Adrenal gland (tissue), 12 donors: ENCODE measurements around the gene CXCL12. TPM values are rescaled to one million over a fixed set of nuclear protein-coding genes. Genes with fewer than 3 reads are reported as not detected.

ENCODE experiments used
- DNase-seq, 7 donors: peaks; one replicate each; pipeline ENCODE4 v3.0.0-alpha.2; 2019 to 2020
- H3K27ac ChIP-seq, 5 donors: fragments of 200-600 bp; sonication (generic) in 4 of 5; 1 replicate in 3 of 5; 2 replicates in 2 of 5; pipeline versions ENCODE4 v1.5.1 to v1.8.0; 2016 to 2020; ENCODE audit warnings: mild to moderate bottlenecking in 1 of 5
- H3K27me3 ChIP-seq: fragments of 200-600 bp; 2 replicates; pipeline ENCODE4 v1.8.0; 2021
- H3K36me3 ChIP-seq, 2 donors: fragments of 200-600 bp; replicated peaks in 1 of 2; 1 replicate in 1 of 2; 2 replicates in 1 of 2; pipeline versions ENCODE4 v1.5.1 to v1.8.0; 2018 to 2022
- H3K4me1 ChIP-seq, 2 donors: fragments of 200-600 bp; replicated peaks in 1 of 2; 1 replicate in 1 of 2; 2 replicates in 1 of 2; pipeline versions ENCODE4 v1.5.1 to v1.8.0; 2018 to 2021
- H3K4me3 ChIP-seq, 4 donors: fragments of 200-600 bp; sonication (generic) in 3 of 4; one replicate each; pipeline ENCODE4 v1.5.1; 2016 to 2018
- H3K9me3 ChIP-seq, 3 donors: fragments of 200-600 bp; sonication (generic) in 1 of 3; replicated peaks in 1 of 3; 1 replicate in 2 of 3; 2 replicates in 1 of 3; pipeline versions ENCODE4 v1.5.1 to v1.8.0; 2016 to 2021
- POLR2A ChIP-seq, 2 donors: fragments of 450-650 bp; IDR thresholded peaks; one replicate each; pipeline ENCODE4 v1.6.1; 2017; ENCODE audit warnings: antibody characterized with exemption in 2 of 2, mild to moderate bottlenecking in 2 of 2, moderate library complexity in 1 of 2
- WGBS, 4 donors: extraction: QIAGEN DNeasy Blood & Tissue Kit in 2 of 4; methylation state at CpG; one replicate each; pipeline versions ENCODE4 v1.1.5 to v1.1.7; 2013 to 2017; 5-methylcytosine and 5-hydroxymethylcytosine counted together
- intact Hi-C, 2 donors: fragments of 100-400 bp; cut with DNase I; formaldehyde crosslinking; loops; one replicate each; pipeline versions ENCODE4 v1.14.1 to v1.15.0; 2022 to 2023
- polyA plus RNA-seq, 3 donors: library from polyadenylated mRNA; stranded (reverse); fragments of 200-250 nt in 2 of 3; fragments of 350-450 nt in 1 of 3; fragmentation: Illumina TruSeq in 1 of 3; extraction: RNeasy Lipid Tissue Mini Kit (QIAGEN cat#74804) in 1 of 3; gene quantifications; one replicate each; pipeline ENCODE4 v1.2.3, GENCODE V29; 2013 to 2014
- total RNA-seq, 9 donors: library from RNA; depleted of rRNA in 4 of 9; stranded (reverse); fragments of >200 nt in 4 of 9; fragments of 120-200 nt in 1 of 9; fragmentation: NEBNext Ultra II Directional in 1 of 9; extraction: Animal tissue kit (Norgen Biotek cat#: 25700) in 1 of 9; gene quantifications; one replicate each; pipeline versions ENCODE4 v1.1.0 to v1.2.4, GENCODE V29; 2013 to 2023
- TF ChIP-seq, protein P1 (sequence below), 6 experiments: fragments of 450-650 bp in 4 of 6; fragments of 200-600 bp in 2 of 6; sonication (generic) in 1 of 6; IDR thresholded peaks; 1 replicate in 5 of 6; 2 replicates in 1 of 6; pipeline versions ENCODE4 v1.5.1 to v1.8.0; 2016 to 2021; ENCODE audit warnings: antibody characterized with exemption in 6 of 6, mild to moderate bottlenecking in 2 of 6, moderate library complexity in 1 of 6
- donor health status: healthy with polysubstance abuse.
- donor health status: Bipolar disorder and iron deficiency.
- donor health status: DM: yes; HTN: yes; CAD: no.
- donor health status: DM: no; HTN: no; CAD: no.
- donor health status: DM: no; HTN: no; CAD: no.
- donor health status: DM: yes; HTN: yes; CAD: no.

Gene CXCL12
- total and polyA plus RNA-seq, 12 donors: 17.5 to 193 (median 66.1) TPM

DNA sequence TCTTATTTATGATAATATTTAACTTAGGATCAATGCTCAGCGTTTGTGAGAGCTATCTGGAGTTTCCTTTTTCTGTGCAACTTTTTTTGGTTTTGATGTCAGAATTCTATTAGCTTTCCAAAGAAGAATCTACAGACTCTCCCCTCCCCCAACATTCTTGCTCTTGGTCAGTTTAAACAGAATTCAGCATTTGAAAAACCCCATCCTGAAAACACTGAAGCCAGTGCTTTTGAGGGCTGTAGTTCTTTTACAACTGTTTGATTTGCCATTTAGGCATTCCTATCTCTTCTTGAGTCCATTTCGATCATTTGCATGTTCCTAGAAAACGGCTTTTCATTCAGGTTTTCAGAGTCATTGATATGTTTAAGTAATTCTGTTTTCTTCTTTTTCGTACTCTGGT lies 15.6 kb upstream of the CXCL12 start:
- Histone ChIP-seq H3K9me3 (no peaks in the 10 kb centered on the region), H3K27me3 (no peaks in the 10 kb centered on the region), H3K36me3 (no peaks in the 10 kb centered on the region), H3K27ac (no peak overlapping the region), H3K4me3 (no peak overlapping the region), H3K4me1 (no peaks in the 10 kb centered on the region)
- intact Hi-C loops: no loop called here
- 53 to 76% (median 63%) methylated on average over 4 of the region's 4 CpGs for WGBS, 4 donors
- no peak for DNase-seq
- TF ChIP-seq POLR2A (IDR thresholded peaks at IDR 0.05): no peak
- TF ChIP-seq, protein P1, sequence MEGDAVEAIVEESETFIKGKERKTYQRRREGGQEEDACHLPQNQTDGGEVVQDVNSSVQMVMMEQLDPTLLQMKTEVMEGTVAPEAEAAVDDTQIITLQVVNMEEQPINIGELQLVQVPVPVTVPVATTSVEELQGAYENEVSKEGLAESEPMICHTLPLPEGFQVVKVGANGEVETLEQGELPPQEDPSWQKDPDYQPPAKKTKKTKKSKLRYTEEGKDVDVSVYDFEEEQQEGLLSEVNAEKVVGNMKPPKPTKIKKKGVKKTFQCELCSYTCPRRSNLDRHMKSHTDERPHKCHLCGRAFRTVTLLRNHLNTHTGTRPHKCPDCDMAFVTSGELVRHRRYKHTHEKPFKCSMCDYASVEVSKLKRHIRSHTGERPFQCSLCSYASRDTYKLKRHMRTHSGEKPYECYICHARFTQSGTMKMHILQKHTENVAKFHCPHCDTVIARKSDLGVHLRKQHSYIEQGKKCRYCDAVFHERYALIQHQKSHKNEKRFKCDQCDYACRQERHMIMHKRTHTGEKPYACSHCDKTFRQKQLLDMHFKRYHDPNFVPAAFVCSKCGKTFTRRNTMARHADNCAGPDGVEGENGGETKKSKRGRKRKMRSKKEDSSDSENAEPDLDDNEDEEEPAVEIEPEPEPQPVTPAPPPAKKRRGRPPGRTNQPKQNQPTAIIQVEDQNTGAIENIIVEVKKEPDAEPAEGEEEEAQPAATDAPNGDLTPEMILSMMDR (IDR thresholded peaks at IDR 0.05): no peak

DNA sequence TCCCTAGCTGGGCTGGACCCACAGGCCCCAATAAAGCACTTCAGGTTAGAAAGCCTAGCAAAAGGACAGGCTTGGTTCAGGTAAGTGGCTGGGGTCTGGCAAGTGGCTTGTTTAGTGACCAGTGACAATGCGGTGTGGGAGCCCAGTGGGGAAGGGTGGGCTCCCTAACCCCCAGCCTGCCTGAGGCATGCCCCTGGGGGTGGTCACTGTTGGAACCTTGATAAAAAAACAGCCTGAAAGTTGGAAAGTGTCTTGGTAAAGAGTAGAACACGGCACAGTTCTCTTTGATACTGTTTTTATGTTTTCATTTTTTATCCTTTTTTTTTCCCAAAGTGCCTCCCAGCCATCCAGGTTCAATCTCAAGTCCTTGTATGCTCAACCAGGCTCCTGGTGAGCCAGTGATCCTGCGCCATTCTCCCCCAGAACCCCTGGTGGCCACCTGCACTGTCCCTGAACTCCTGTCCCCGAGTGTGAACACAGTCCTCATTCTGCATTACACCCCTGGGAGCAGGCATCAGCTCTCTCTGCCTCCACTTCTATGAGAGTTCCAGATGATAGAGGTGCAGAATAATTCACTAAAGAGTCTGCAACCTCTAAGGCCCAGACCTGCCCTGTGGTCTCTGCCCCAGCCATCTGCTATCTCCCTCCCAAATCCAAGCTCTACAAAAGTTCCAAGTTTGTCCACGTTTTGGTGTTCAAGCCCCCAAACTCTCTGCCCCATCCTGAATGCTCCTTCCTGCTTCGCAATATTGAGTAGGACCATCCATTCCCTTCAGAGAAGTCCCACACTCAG lies 15.0 kb upstream of the CXCL12 start:
- no peak overlapping the region for H3K4me3 ChIP-seq
- no peaks in the 10 kb centered on the region for H3K27me3 ChIP-seq
- WGBS, 4 donors: 72 to 80% (median 76%) methylated on average over 6 of the region's 6 CpGs
- TF ChIP-seq, protein P1 (IDR thresholded peaks at IDR 0.05): no peak
- TF ChIP-seq POLR2A (IDR thresholded peaks at IDR 0.05): no peak
- no peaks in the 10 kb centered on the region for H3K4me1 ChIP-seq
- peak in 2 of 7 donors; percentile 5 to 30 for DNase-seq
- H3K27ac ChIP-seq: no peak overlapping the region
- no peaks in the 10 kb centered on the region for H3K36me3 ChIP-seq
- intact Hi-C loops: no loop called here
- no peaks in the 10 kb centered on the region for H3K9me3 ChIP-seq

DNA sequence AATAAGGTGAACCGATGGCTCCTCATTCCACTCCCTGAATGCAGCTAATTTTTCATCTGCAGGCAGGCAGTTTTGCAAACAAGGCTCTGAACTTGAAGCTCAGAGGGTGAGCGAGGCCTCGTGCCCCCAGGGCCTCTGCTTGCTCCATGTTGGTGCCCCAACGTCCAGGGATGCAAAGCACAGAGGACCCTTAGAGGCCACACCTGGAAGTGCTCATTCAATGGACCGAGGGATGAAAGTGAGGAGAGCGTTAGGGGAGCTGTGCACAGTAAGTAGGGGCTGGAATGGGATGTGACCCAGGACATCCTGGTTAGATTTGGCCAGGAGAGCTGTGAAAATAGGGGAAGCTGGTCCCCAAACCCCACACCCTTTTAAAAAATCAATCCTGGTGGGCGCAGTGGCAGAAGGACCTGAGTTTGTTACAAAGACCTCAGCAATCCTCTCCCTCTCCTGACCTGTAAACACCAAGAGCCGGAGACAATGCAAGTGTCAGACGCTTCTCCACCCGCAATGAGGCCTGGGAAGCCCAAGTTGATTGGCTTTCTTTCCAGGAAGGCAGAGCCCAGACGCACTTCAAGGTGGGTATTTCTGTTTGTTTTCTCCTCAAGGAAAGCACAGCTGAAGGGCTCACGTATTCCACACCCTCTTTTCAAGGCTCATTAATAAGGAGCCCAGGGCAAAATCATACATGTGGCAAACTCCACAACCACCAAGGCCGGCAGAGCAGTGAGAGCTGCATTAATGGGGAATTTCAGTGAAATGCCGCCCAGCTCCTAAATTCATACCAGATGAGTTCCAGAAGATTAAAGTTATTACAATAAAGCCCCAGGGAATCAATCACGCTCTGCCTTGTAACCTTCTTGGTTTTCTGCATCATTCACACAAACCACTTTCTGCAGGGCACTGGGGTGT lies 14.1 kb upstream of the CXCL12 start:
- intact Hi-C loops: no loop called here
- H3K27me3 ChIP-seq: no peaks in the 10 kb centered on the region

GRCh38 chr10:44398271-44398670 lies 13.4 kb upstream of the CXCL12 start:
- Histone ChIP-seq H3K4me1 (no peaks in the 10 kb centered on the region), H3K27ac (no peak overlapping the region), H3K9me3 (no peaks in the 10 kb centered on the region), H3K36me3 (no peaks in the 10 kb centered on the region), H3K27me3 (no peaks in the 10 kb centered on the region), H3K4me3 (no peak overlapping the region)
- TF ChIP-seq POLR2A (IDR thresholded peaks at IDR 0.05): no peak
- TF ChIP-seq, protein P1 (IDR thresholded peaks at IDR 0.05): no peak
- intact Hi-C loops: no loop called here
- peak in 2 of 7 donors; percentile 9 to 27 for DNase-seq
- WGBS, 4 donors: 65 to 76% (median 69%) methylated on average over 7 of the region's 7 CpGs

More for the DNA sequence above, 14.1 kb upstream of the CXCL12 start:
- no peaks in the 10 kb centered on the region for H3K4me1 ChIP-seq
- peak in 2 of 7 donors; percentile 5 to 21 for DNase-seq
- no peak overlapping the region for H3K4me3 ChIP-seq
- H3K27ac ChIP-seq: no peak overlapping the region
- no peaks in the 10 kb centered on the region for H3K36me3 ChIP-seq
- WGBS, 4 donors: 72 to 82% (median 78%) methylated on average over 14 to 15 of the region's 15 CpGs
- no peak for TF ChIP-seq POLR2A (IDR thresholded peaks at IDR 0.05)
- TF ChIP-seq, protein P1 (IDR thresholded peaks at IDR 0.05): no peak
- no peaks in the 10 kb centered on the region for H3K9me3 ChIP-seq
